Gastrocnemius medialis (tissue), 4 donors: ENCODE data around the gene SC5D. TPM values are rescaled to one million over a fixed set of nuclear protein-coding genes. Genes with fewer than 3 reads are reported as not detected.

Experiments used
- ATAC-seq, 2 donors: fragments of 150-250 bp; one replicate each; pipeline ENCODE4 v1.9.1; 2016
- DNase-seq, 2 donors: peaks; one replicate each; pipeline ENCODE4 v3.0.0-alpha.2; 2019
- H3K27ac ChIP-seq, 4 donors: fragments of 200-600 bp; sonication (generic); 1 replicate in 1 of 4; 2 replicates in 3 of 4; pipeline ENCODE4 v1.5.1; 2016 to 2018; ENCODE audit warnings: mild to moderate bottlenecking in 2 of 4, moderate library complexity in 1 of 4
- H3K27me3 ChIP-seq, 3 donors: fragments of 200-600 bp; sonication (generic) in 2 of 3; 1 replicate in 1 of 3; 2 replicates in 2 of 3; pipeline versions ENCODE4 v1.5.1 to v1.6.0; 2016 to 2019; ENCODE audit warnings: mild to moderate bottlenecking in 1 of 3, moderate library complexity in 1 of 3
- H3K36me3 ChIP-seq, 2 donors: fragments of 200-600 bp; sonication (generic) in 1 of 2; one replicate each; pipeline ENCODE4 v1.5.1; 2017 to 2018
- H3K4me1 ChIP-seq, 2 donors: fragments of 200-600 bp; sonication (generic) in 1 of 2; one replicate each; pipeline ENCODE4 v1.5.1; 2016 to 2017; ENCODE audit warnings: mild to moderate bottlenecking in 2 of 2
- H3K4me3 ChIP-seq, 4 donors: fragments of 200-600 bp; sonication (generic) in 3 of 4; 1 replicate in 1 of 4; 2 replicates in 3 of 4; pipeline ENCODE4 v1.5.1; 2016 to 2019; ENCODE audit warnings: mild to moderate bottlenecking in 2 of 4
- H3K9me3 ChIP-seq, 3 donors: fragments of 200-600 bp; sonication (generic) in 2 of 3; 1 replicate in 1 of 3; 2 replicates in 2 of 3; pipeline ENCODE4 v1.5.1; 2016 to 2019
- CTCF ChIP-seq, 5 experiments: fragments of 450-650 bp in 3 of 5; fragments of 200-600 bp in 2 of 5; sonication (generic) in 2 of 5; IDR thresholded peaks in 4 of 5; conservative IDR thresholded peaks in 1 of 5; 1 replicate in 4 of 5; 2 replicates in 1 of 5; pipeline ENCODE4 v1.5.1; 2016 to 2019; ENCODE audit warnings: antibody characterized with exemption in 5 of 5, mild to moderate bottlenecking in 3 of 5, moderate library complexity in 3 of 5
- POLR2A ChIP-seq, 2 donors: fragments of 450-650 bp; IDR thresholded peaks; one replicate each; pipeline ENCODE4 v1.6.1; 2017; ENCODE audit warnings: antibody characterized with exemption in 2 of 2, mild to moderate bottlenecking in 2 of 2, moderate library complexity in 2 of 2
- in situ Hi-C, 4 donors: fragments of 200-750 bp; cut with MboI; loops; one replicate each; pipeline versions ENCODE4 v1.15.0 to v1.8.0; 2017; ENCODE audit warnings: low sequenced_read_pairs in 4 of 4
- intact Hi-C: fragments of 100-400 bp; cut with DNase I; formaldehyde crosslinking; loops from one replicate; pipeline ENCODE4 v1.15.1; 2023; ENCODE audit warnings: low total_unique reads
- total RNA-seq, 4 donors: library from RNA; depleted of rRNA; stranded (reverse); fragments of >200 nt; gene quantifications; one replicate each; pipeline versions ENCODE4 v1.1.0 to v1.2.3, GENCODE V29; 2016

Gene SC5D
- total RNA-seq, 4 donors from 2014 or later = 5.7 to 11.5 (median 6.5) TPM

- Histone ChIP-seq H3K27me3 (no peaks in the 10 kb centered on the region), H3K27ac (no peak overlapping the region), H3K4me1 (no peaks in the 10 kb centered on the region), H3K9me3 (no peaks in the 10 kb centered on the region), H3K36me3 (peaks cover 0 to 23% of the 10 kb centered on the region in 2 donors), H3K4me3 (no peak overlapping the region)
- TF ChIP-seq CTCF (IDR thresholded peaks at IDR 0.05 in 4 of 5, conservative IDR thresholded peaks at IDR 0.05 in 1 of 5) (no peak), POLR2A (IDR thresholded peaks at IDR 0.05) (no peak)
- no peak for DNase-seq
- in situ Hi-C loops (loop anchor here in 1 of 4 donors (25.0 kb wide), 1 partner anchor 1203 kb away; no protein-coding TSS in a partner anchor), intact Hi-C loops (no loop called here)
- no peak for ATAC-seq
These were observed 16.2 kb downstream of the SC5D start for GRCh38 chr11:121308816-121309215.

- Histone ChIP-seq H3K9me3 (no peaks in the 10 kb centered on the region), H3K4me3 (no peak overlapping the region), H3K27me3 (no peaks in the 10 kb centered on the region), H3K36me3 (peaks cover 0 to 15% of the 10 kb centered on the region in 2 donors), H3K4me1 (no peaks in the 10 kb centered on the region), H3K27ac (no peak overlapping the region)
- TF ChIP-seq POLR2A (IDR thresholded peaks at IDR 0.05) = no peak
- TF ChIP-seq CTCF (IDR thresholded peaks at IDR 0.05 in 4 of 5, conservative IDR thresholded peaks at IDR 0.05 in 1 of 5) = no peak
- ATAC-seq (no peak), DNase-seq (no peak)
- in situ Hi-C loops = loop anchor here in 1 of 4 donors (25.0 kb wide), 1 partner anchor 1203 kb away; no protein-coding TSS in a partner anchor
- intact Hi-C loops = loop anchor here (10.0 kb wide), 1 partner anchor 225 kb away; no protein-coding TSS in a partner anchor
These were observed 17.1 kb downstream of the SC5D start for GRCh38 chr11:121309688-121310087.

- Histone ChIP-seq H3K9me3 (no peaks in the 10 kb centered on the region), H3K4me1 (no peaks in the 10 kb centered on the region), H3K27me3 (no peaks in the 10 kb centered on the region), H3K4me3 (no peak overlapping the region), H3K36me3 (peaks cover 0 to 14% of the 10 kb centered on the region in 2 donors), H3K27ac (no peak overlapping the region)
- DNase-seq (no peak), ATAC-seq (no peak)
- in situ Hi-C loops (loop anchor here in 1 of 4 donors (25.0 kb wide), 1 partner anchor 1201 kb away; no protein-coding TSS in a partner anchor), intact Hi-C loops (loop anchor here (10.0 kb wide), 1 partner anchor 224 kb away; no protein-coding TSS in a partner anchor)
- TF ChIP-seq CTCF (IDR thresholded peaks at IDR 0.05 in 4 of 5, conservative IDR thresholded peaks at IDR 0.05 in 1 of 5) (no peak), POLR2A (IDR thresholded peaks at IDR 0.05) (no peak)
These were observed 18.3 kb downstream of the SC5D start for GRCh38 chr11:121310908-121311307.

- H3K4me1 ChIP-seq = no peaks in the 10 kb centered on the region
These were observed 18.8 kb downstream of the SC5D start for GRCh38 chr11:121311373-121311772.

More at GRCh38 chr11:121311373-121311772, 18.8 kb downstream of the SC5D start:
- H3K9me3 ChIP-seq = no peaks in the 10 kb centered on the region
- no peak overlapping the region for H3K4me3 ChIP-seq
- no peaks in the 10 kb centered on the region for H3K27me3 ChIP-seq
- in situ Hi-C loops = loop anchor here in 1 of 4 donors (25.0 kb wide), 1 partner anchor 1201 kb away; no protein-coding TSS in a partner anchor
- DNase-seq (no peak), ATAC-seq (no peak)
- TF ChIP-seq CTCF (IDR thresholded peaks at IDR 0.05 in 4 of 5, conservative IDR thresholded peaks at IDR 0.05 in 1 of 5) = no peak
- TF ChIP-seq POLR2A (IDR thresholded peaks at IDR 0.05) = no peak
- H3K27ac ChIP-seq = no peak overlapping the region
- H3K36me3 ChIP-seq = peaks cover 0 to 14% of the 10 kb centered on the region in 2 donors
- intact Hi-C loops = loop anchor here (10.0 kb wide), 1 partner anchor 223 kb away; no protein-coding TSS in a partner anchor
